GM12878 (cell line): ENCODE measurements around the gene TBC1D10A. TPM values are rescaled to one million over a fixed set of nuclear protein-coding genes. Genes with fewer than 3 reads are reported as not detected.

Experiments used
- ATAC-seq: fragments of 200-7000 bp; cut with Tn5 transposase; 3 replicates; pipeline ENCODE4 v1.9.1; 2020; ENCODE audit warnings: mild to moderate bottlenecking, moderate library complexity
- BruUV-seq: library from RNA; stranded (reverse); fragments of 400-500 nt; replicated peaks from 2 replicates; lab custom pipeline; 2021; lab: Mats Ljungman, UMichigan
- CTCF ChIA-PET: fragments of 300-600 bp; sonication (Branson Sonifier 250); formaldehyde crosslinking; extraction: SDS; loops from one replicate; lab custom pipeline; 2021; ENCODE audit warnings: inconsistent platforms; lab: Yijun Ruan, JAX
- POLR2A ChIA-PET: fragments of 350-600 bp; formaldehyde crosslinking; extraction: SDS; loops from one replicate; lab custom pipeline; 2021; ENCODE audit warnings: inconsistent platforms; lab: Charles Lee
- RAD21 ChIA-PET: fragments of 300-600 bp; sonication (Branson Sonifier 250); formaldehyde crosslinking; loops from one replicate; lab custom pipeline; 2023; ENCODE audit warnings: antibody characterized with exemption; ENCODE audit not compliant: unreplicated experiment; lab: Charles Lee
- SMC1A ChIA-PET: fragments of 300-600 bp; sonication (Branson Sonifier 250); formaldehyde crosslinking; loops from one replicate; lab custom pipeline; 2023; ENCODE audit not compliant: unreplicated experiment, uncharacterized antibody; lab: Charles Lee
- DNase-seq: peaks from one replicate; pipeline ENCODE4 v3.0.0-alpha.2; 2011; ENCODE audit warnings: low read depth, low spot score
- FAIRE-seq: peaks from 3 replicates; lab custom pipeline; 2011; peaks lifted over from hg19 to GRCh38; lab: Jason Lieb, UNC
- H2AFZ ChIP-seq: 2 replicates; pipeline ENCODE4 v1.6.0; 2011; ENCODE audit warnings: low read depth, low read length, control low read depth; ENCODE audit not compliant: control insufficient read depth
- H3K27ac ChIP-seq: 2 replicates; pipeline ENCODE4 v1.5.1; 2011; ENCODE audit warnings: control low read depth; ENCODE audit not compliant: control insufficient read depth, insufficient read depth
- H3K27me3 ChIP-seq, 2 experiments: replicated peaks in 1 of 2; 2 replicates each; pipeline versions ENCODE4 v1.6.0 to v1.6.1; 2011; ENCODE audit warnings: low read length in 1 of 2; ENCODE audit not compliant: control insufficient read depth in 2 of 2, insufficient read depth in 2 of 2
- H3K36me3 ChIP-seq, 2 experiments: 2 replicates each; pipeline ENCODE4 v1.5.1; 2011; ENCODE audit warnings: low read length in 1 of 2; ENCODE audit not compliant: control insufficient read depth in 2 of 2, insufficient read depth in 2 of 2
- H3K4me1 ChIP-seq: 2 replicates; pipeline ENCODE4 v1.6.1; 2011; ENCODE audit warnings: mild to moderate bottlenecking, low read length, moderate library complexity, mixed read lengths; ENCODE audit not compliant: control insufficient read depth, insufficient read depth
- H3K4me2 ChIP-seq: 2 replicates; pipeline ENCODE4 v1.6.0; 2011; ENCODE audit warnings: control low read depth; ENCODE audit not compliant: control insufficient read depth, insufficient read depth
- H3K4me3 ChIP-seq: fragments of 200-600 bp; sonication (generic); 2 replicates; pipeline ENCODE4 v1.5.1; 2016
- H3K79me2 ChIP-seq: 2 replicates; pipeline ENCODE4 v1.6.0; 2011; ENCODE audit warnings: low read length; ENCODE audit not compliant: control insufficient read depth, insufficient read depth
- H3K9ac ChIP-seq: 2 replicates; pipeline ENCODE4 v1.8.0; 2011; ENCODE audit warnings: low read length, control low read depth, mixed read lengths; ENCODE audit not compliant: control insufficient read depth, insufficient read depth
- H3K9me3 ChIP-seq: replicated peaks from 3 replicates; pipeline ENCODE4 v1.5.1; 2011; ENCODE audit warnings: mild to moderate bottlenecking, low read length; ENCODE audit not compliant: control insufficient read depth, insufficient read depth
- H4K20me1 ChIP-seq: 2 replicates; pipeline ENCODE4 v1.6.0; 2011; ENCODE audit not compliant: control insufficient read depth, insufficient read depth
- ASH2L ChIP-seq: fragments of 300-600, 200-600 bp; sonication (generic); IDR thresholded peaks from 2 replicates; pipeline ENCODE4 v1.6.1; 2017; ENCODE audit warnings: low read depth, mild to moderate bottlenecking, borderline replicate concordance
- CHD1 ChIP-seq: IDR thresholded peaks from 2 replicates; pipeline ENCODE4 v1.6.1; 2012; ENCODE audit warnings: low read depth, low read length, improper control_type of control experiment
- CHD2 ChIP-seq: IDR thresholded peaks from 2 replicates; pipeline ENCODE4 v1.6.1; 2011; ENCODE audit warnings: low read depth, low read length, improper control_type of control experiment, borderline replicate concordance
- CREB1 ChIP-seq: IDR thresholded peaks from 2 replicates; pipeline ENCODE4 v1.6.1; 2012; ENCODE audit warnings: low read depth, mild to moderate bottlenecking, inconsistent platforms
- IRF4 ChIP-seq: IDR thresholded peaks from 2 replicates; pipeline ENCODE4 v1.6.1; 2011; ENCODE audit warnings: low read depth, low read length
- MAX ChIP-seq: IDR thresholded peaks from 2 replicates; pipeline ENCODE4 v1.6.1; 2012; ENCODE audit warnings: low read depth, low read length, improper control_type of control experiment
- NRF1 ChIP-seq: conservative IDR thresholded peaks from 2 replicates; pipeline ENCODE4 v1.6.1; 2011; ENCODE audit warnings: mild to moderate bottlenecking, low read depth, low read length, improper control_type of control experiment
- PAX8 ChIP-seq: fragments of 450-650 bp; IDR thresholded peaks from 2 replicates; pipeline ENCODE4 v1.6.1; 2017; ENCODE audit warnings: mild to moderate bottlenecking, moderate library complexity
- PML ChIP-seq: IDR thresholded peaks from 2 replicates; pipeline ENCODE4 v1.6.1; 2012; ENCODE audit warnings: low read length, inconsistent platforms
- POLR2A ChIP-seq: IDR thresholded peaks from 2 replicates; pipeline ENCODE4 v1.6.1; 2011; ENCODE audit warnings: low read depth, mild to moderate bottlenecking, low read length
- RB1 ChIP-seq: fragments of 450-650 bp; formaldehyde crosslinking; IDR thresholded peaks from 2 replicates; pipeline ENCODE4 v1.6.1; 2017; ENCODE audit warnings: mild to moderate bottlenecking, borderline replicate concordance
- TAF1 ChIP-seq: IDR thresholded peaks from 2 replicates; pipeline ENCODE4 v1.6.1; 2011; ENCODE audit warnings: mild to moderate bottlenecking, low read depth, low read length, borderline replicate concordance
- TBL1XR1 ChIP-seq: IDR thresholded peaks from 2 replicates; pipeline ENCODE4 v1.6.1; 2012; ENCODE audit warnings: low read depth, low read length, improper control_type of control experiment
- YBX1 ChIP-seq: fragments of 450-650 bp; IDR thresholded peaks from 2 replicates; pipeline ENCODE4 v1.6.1; 2016; ENCODE audit warnings: antibody characterized with exemption
- WGBS: methylation state at CpG from one replicate; pipeline ENCODE4 v1.1.6; 2016; ENCODE audit warnings: low lambda C conversion rate; ENCODE audit not compliant: insufficient replicate concordance, insufficient coverage; ENCODE audit errors: missing lambda C conversion rate; 5-methylcytosine and 5-hydroxymethylcytosine counted together
- in situ Hi-C: fragments of 300-500 bp; cut with MboI; formaldehyde crosslinking; loops from 9 replicates; pipeline ENCODE4 v1.14.3; 2018; ENCODE audit warnings: mixed read lengths
- intact Hi-C: fragments of 100-400 bp; cut with micrococcal nuclease; formaldehyde crosslinking; loops from one replicate; pipeline ENCODE4 v1.14.2; 2022; ENCODE audit not compliant: unreplicated experiment
- polyA plus RNA-seq, 11 experiments: library from polyadenylated mRNA; depleted of rRNA in 4 of 11; unstranded in 6 of 11; stranded (reverse) in 5 of 11; fragments of >200 nt; fragmentation: Nextera tagmentation in 4 of 11; fragmentation: Illumina TruSeq in 1 of 11; extraction: Ambion mirVana in 4 of 11; extraction: Trizol in 1 of 11; gene quantifications; 1 replicate in 1 of 11; 2 replicates in 10 of 11; pipeline versions ENCODE4 v1.2.1 to v1.2.3, GENCODE V29; 2011 to 2016; ENCODE audit warnings: inconsistent platforms in 2 of 11, missing spikeins in 2 of 11, low read depth in 1 of 11
- total RNA-seq, 4 experiments: library from RNA; depleted of rRNA in 3 of 4; stranded (reverse); fragments of >200 nt in 3 of 4; fragmentation: Illumina TruSeq in 1 of 4; extraction: Trizol in 1 of 4; gene quantifications; 2 replicates each; pipeline versions ENCODE4 v1.2.1 to v1.2.3, GENCODE V29; 2013 to 2021

TBC1D10A gene
- total and polyA plus RNA-seq, 10 of the 15 experiments (the other 5 are each of a cell fraction or from before 2014, with no cell fraction given): 0.27 to 25.7 (median 15.3) TPM

- H3K79me2 ChIP-seq: no peaks in the 10 kb centered on the region
- H2AFZ ChIP-seq: no peak overlapping the region
- BruUV-seq: no TSS peak
- no peak overlapping the region for H3K27ac ChIP-seq
- no peaks in the 10 kb centered on the region for H3K36me3 ChIP-seq
- CTCF ChIA-PET: interaction anchor here (0.7 to 3.5 kb wide), 3 partner anchors 78 to 120 kb away, joined by 3 to 15 read pairs (median 3); no protein-coding TSS in a partner anchor
- TF ChIP-seq ASH2L (no peak), YBX1 (no peak), IRF4 (no peak), RB1 (no peak), TBL1XR1 (no peak), NRF1 (no peak), MAX (no peak), POLR2A (no peak), CHD1 (no peak), PAX8 (no peak), TAF1 (no peak), CREB1 (no peak), CHD2 (no peak), PML (no peak)
- TF ChIP-seq, all 136 proteins: peak for 0
- ChIA-PET RAD21 (interaction anchor here (1.0 kb wide), 1 partner anchor 62 kb away, joined by 3 read pairs; no protein-coding TSS in a partner anchor), POLR2A (interaction anchor here (0.6 kb wide), 1 partner anchor 9 kb away, joined by 5 read pairs; no protein-coding TSS in a partner anchor), SMC1A (no interaction called here)
- no peak overlapping the region for H3K4me3 ChIP-seq
- H3K4me1 ChIP-seq: no peaks in the 10 kb centered on the region
- DNase-seq (no peak), FAIRE-seq (no peak), ATAC-seq (no peak)
- no peaks in the 10 kb centered on the region for H4K20me1 ChIP-seq
- no peaks in the 10 kb centered on the region for H3K9me3 ChIP-seq
- WGBS: 87% methylated on average over 18 of the region's 18 CpGs
- no peak overlapping the region for H3K4me2 ChIP-seq
- H3K27me3 ChIP-seq: no peaks in the 10 kb centered on the region
- intact Hi-C loops (no loop called here), in situ Hi-C loops (no loop called here)
- no peak overlapping the region for H3K9ac ChIP-seq
These were observed 39.1 kb upstream of the TBC1D10A start for GRCh38 chr22:30365891-30366290.
